ENCODE data around the gene FFAR3.
"Not testable (repeated sequence)": the region's sequence is repeated elsewhere in the genome, so short reads cannot be mapped to it uniquely, and the experiment has no call there.

FFAR3 gene

DNA sequence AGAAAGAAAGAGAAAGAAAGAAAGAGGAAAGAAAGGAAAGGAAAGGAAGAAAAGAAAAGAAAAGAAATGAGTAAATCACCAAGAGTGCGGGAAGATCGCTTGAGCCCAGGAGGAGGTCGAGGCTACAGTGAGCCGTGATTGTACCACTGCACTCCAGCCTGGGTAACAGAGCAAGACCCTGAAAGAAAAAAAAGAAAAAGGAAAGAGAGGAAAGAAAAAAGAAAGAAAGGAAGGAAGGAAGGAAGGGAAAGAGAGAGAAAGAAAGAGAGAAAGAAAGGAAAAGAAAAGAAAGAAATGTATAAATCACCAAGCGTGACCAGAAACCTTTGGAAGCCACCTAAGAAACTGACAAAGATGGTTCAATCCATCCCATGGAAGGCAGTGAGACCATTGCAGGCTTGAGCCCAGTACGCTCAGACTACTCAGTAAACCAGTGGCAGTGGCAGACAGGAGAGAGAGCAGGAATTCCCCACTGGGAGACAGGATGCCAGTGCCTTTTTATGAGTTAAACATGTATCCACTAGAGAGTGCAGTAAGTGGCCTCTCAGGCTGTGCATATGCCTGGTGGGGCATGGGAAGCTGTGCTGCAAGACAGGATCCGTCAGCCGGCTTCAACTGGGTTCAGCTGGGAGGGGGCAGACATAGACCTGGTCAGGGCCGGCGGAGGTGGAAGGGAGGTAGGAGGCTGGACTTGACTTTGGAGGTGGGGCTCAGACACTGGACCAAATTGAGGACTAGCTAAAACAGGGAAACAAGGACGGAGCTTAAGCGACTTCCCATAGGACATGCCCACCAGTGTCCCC lies 17.4 kb downstream of the FFAR3 start:
- DNase-seq (ENCODE audit: low read depth): no peak

DNA sequence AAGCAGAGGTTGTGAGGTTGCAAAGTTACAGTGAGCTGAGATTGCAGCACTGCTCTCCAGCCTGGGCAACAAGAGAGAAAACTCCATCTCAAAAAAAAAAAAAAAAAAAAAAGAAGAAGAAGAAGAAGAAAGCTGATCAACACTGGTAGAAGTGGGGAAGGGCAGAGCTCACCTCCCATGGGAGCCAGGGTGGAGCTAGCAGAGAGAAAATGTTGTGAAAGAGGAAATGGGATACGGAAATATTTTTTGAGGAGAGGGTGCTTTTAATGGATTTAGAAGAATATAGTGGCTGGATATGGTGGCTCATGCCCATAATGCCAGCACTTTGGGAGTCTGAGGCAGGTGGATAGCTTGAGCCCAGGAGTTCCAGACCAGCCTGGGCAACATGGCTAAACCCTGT lies 19.4 kb downstream of the FFAR3 start:
- no peak for DNase-seq (ENCODE audit: low read depth)

DNA sequence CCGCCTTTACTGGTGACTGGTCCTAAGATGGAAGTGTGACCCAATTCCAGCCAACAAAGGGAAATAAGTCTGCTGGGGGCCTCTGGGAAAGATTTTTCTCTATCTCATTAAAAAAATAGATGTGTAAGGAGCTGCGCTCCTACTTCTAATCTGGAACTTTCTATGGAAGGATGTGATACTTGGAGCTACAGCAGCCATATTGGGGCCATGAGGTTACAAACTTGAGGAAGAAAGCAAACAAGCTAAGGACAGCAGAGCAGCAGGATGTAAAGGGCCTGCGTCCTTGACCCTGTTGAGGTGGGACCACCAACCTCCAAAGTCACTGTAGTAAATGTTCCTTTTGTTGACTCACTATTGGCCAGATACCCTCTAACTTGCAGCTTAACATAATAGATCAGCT lies 20.1 kb downstream of the FFAR3 start:
- DNase-seq (ENCODE audit: low read depth): no peak

DNA sequence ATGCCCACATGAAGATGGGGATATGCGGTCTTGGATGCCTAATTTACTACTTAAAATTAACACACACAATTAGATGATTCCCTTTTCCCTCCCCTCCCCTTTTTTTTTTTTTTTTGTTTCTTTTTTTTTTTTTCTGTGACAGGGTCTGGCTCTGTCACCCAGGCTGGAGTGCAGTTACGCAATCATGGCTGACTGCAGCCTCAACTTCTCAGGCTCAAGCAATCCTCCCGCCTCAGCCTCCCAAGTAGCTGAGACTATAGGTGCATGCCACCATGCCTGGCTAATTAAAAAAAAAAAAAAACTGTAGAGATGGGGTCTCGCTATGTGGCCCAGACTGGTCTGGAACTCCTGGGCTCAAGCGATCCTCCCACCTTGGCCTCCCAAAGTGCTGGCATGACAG lies 21.3 kb downstream of the FFAR3 start:
- not testable (repeated sequence) for DNase-seq (ENCODE audit: low read depth)

DNA sequence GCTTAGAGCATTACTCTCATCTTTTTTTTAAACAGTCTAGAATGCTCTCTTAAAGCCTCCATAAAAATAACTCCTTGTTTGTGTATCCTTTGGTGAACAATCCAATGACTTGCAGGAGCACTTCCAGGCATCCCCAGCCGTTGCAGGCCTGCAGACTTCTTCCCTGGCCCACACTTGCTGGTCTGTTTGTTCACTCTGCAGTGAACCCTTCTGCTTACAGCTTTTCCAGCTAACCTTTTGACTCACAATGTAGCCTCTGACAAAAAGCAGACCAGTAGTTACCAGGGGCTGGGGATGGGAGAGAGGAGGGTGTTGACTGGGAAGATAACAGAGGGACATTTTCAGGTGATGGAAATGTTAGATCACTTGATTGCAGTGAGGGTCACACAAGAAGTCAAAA lies 21.7 kb downstream of the FFAR3 start:
- DNase-seq (ENCODE audit: low read depth): no peak

DNA sequence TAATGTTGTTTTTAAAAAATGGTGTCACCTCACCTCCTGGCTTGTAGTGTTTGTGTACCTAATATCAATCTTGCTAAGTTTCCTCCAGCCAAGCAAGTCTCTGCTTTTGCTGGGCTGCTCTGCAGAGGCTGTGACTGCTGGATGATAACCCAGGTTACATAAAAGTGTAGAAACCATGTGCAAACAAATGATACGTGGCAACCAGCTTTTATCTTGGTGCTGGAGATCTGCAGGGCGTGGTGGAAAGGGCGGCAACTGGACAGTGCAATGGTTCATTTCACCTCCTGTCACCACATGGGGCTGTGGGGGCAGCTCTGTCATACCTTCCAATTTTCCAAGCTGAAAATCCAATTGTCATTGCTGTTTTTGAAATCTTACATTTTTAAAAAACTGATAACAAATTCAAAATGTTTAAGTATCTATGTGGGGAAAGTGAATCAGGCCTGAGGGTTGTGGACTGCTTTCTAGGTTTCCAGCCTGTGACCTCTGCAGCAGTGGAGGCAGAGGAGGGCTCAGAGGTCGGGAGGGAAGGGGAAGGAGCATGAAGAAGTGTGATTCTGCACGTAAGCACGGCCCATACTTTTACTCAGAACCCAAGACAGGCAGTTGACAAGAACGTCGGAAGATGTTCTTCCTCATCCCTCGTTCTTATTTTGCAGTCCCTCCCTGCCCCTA lies 22.3 kb downstream of the FFAR3 start:
- no peak for DNase-seq (ENCODE audit: low read depth)

DNA sequence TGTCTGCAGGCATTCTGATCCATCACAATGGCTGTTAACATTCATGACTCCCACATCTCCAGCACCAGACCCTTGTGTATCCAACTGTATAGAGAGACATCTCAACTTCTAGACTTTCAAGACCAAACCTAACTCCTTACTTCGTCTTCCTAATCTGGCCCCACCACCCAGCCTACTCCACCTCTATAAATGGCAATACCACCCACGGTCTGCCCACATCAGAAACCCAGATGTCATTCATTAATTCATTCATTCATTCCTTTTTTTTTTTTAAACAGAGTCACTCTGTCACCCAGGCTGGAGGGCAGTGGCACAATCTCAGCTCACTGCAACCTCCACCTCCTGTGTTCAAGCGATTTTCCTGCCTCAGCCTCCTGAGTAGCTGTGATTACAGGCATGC lies 23.1 kb downstream of the FFAR3 start:
- no peak for DNase-seq (ENCODE audit: low read depth)

DNA sequence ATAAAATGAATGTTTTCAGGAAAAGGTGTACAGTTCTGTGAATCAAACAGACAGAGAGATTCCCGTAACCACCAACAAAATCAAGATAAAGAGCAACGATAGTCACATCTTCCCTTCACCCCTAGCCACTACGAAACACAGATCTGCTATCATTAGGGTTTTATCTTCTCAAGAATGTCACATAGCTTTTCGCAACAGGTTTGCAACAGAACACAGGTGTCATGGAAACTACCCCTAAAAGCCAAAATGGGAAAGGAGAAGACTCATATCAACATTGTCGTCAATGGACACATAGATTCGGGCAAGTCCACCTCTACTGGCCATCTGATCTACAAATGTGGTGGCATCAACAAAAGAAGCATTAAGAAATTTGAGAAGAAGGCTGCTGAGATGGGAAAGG lies 23.7 kb downstream of the FFAR3 start:
- no peak for DNase-seq (ENCODE audit: low read depth)

DNA sequence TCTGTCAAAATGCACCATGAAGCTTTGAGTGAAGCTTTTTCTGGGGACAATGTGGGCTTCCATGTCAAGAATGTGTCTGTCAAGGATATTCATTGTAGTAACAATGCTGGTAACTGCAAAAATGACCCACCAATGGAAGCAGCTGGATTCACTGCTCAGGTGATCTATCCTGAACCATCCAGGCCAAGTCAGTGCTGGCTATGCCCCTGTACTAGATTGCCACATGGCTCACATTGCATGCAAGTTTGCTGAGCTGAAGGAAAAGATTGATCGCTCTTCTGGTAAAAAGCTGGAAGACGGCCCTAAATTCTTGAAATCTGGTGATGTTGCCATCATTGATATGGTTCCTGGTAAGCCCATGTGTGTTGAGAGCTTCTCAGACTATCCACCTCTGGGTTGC lies 25.3 kb downstream of the FFAR3 start:
- no peak for DNase-seq (ENCODE audit: low read depth)

DNA sequence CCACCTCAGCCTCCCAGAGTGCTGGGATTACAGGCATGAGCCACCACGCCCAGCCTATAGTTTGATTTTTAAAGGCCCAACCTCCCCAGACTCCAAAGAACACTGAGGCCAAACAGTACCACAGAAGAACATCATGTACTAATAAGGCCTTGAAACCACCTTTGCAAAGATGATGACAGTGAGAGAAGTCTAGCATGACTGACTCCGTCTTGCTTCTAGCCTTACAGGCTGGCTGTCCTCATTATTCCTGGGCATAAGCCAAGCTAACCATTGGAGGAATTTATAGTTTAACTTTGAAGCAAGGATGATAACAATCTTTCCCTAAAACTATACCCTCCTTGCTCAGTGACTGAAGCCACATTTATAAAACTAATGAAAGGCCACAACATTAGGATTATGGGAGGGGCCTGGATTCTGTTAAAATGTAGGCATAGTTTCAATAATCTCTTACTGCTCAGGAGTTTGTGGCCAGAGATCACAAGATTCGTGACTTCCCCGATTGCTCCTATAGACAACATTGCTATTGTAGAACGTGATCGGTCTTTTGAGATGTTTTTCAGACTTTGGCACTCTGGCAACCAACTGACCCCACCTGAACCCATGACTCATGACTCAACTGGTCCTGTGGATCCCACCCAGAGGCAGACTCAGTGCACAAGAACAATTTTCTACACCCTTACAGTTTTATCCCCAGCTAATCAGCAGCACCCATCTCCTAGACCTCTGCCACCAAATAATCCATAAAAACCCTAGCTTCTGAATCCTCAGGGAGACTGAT lies 30.2 kb downstream of the FFAR3 start:
- no peak for DNase-seq (ENCODE audit: low read depth)

DNA sequence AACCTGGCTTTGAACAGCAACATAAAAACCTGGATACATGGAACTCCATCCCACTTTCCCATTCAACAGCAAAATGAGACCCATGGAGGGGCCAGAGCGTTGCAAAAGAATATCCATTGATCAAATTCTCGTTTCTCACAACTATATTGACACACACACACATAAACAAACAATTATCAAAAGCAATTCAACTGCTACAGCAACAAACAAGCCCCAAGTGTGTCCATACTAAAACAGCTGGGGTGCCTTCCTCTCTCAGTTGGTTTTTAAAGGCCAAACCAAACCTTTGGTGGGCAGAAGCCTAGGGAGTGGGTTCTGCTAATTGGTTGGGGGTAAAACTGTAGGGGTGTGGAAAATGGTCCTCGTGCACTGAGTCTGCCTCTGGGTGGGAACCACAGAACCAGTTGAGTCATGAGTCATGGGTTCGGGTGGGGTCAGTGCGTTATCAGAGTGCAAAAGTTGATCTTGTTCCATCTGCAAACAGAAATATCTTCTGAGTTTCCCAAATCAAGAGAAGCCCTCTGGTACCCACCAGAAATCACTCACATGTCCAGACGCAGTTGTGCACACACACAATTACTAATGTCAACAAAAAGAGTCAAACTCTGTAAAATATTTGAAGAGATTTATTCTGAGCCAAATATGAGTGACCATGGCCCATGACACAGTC lies 31.1 kb downstream of the FFAR3 start:
- no peak for DNase-seq (ENCODE audit: low read depth)

DNA sequence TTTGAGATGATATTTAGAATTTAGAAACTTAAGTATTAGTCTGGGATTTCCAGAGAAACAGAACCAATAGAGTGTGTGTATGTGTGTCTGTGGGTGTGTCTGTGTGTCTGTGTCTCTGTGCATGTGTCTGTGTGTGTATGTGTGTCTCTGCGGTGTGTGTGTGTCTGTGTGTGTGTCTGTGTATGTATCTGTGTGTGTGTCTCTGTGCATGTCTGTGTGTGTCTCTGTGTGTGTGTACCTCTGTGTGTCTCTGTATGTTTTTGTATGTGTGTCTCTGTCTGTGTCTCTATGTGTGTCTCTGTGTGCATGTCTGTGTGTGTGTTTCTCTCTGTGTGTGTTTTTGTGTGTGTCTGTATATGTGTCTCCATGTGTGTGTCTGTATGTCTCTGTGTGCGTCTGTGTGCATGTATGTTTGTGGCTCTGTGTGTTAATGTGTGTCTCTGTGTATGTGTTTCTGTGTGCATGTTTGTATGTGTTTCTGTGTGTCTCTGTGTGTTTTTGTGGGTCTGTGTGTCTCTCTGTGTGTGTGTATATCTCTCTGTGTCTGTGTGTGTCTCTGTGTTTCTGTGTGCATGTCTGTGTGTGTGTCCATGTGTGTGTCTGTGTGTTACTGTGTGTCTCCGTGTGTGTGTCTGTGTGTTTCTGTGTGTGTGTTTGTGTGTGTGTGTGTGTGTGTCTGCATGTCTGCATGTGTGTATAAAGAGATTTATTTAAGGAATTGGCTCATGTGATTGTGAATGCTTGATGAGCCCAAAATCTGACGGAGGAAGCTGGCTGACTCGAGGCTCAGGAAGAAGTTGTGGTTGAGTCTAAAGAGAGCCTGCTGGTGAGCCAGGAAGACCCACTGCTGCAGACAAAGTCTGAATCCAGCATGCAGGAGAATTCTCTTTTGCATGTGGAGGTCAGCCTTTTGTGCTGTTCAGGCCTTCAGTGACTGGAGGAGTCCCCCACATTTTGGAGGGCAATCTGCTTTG lies 34.8 kb downstream of the FFAR3 start:
- no peak for DNase-seq (ENCODE audit: low read depth)

DNA sequence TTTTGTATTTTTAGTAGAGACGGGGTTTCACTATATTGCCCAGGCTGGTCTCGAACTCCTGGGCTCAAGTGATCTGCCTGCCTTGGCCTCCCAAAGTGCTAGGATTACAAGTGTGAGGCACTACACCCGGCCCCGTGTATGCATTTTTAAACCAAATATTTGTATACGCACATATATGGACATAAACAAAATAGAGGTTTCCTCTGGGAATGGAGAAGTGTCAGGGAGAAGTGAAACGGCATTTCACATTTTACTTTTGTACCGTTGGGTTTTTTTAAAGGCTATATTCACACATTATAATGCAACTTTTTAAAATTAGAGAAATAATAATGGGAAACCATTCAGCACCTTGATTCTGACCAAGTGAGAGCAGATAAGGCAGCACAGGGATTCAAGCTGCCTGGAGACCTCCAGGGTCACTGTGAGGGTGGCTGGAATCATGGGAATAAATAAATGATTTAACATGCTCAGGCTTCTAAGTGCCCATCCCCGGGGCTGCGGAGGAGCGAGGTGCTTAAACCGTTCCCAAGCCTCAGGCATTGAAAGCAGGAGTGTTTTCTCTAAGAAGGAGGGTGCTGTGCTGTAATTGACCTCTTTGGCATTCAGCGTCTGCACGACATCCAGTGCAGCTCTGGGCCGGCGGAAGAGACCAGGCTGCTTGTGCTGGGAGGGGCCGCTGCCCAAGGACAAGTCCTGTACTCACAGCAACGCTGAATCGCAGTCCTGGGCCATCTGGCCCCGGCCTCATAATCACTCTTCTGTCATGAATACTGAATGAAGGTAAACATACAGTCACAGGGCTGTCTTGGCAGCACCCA lies 37.3 kb downstream of the FFAR3 start:
- no peak for DNase-seq (ENCODE audit: low read depth)

DNA sequence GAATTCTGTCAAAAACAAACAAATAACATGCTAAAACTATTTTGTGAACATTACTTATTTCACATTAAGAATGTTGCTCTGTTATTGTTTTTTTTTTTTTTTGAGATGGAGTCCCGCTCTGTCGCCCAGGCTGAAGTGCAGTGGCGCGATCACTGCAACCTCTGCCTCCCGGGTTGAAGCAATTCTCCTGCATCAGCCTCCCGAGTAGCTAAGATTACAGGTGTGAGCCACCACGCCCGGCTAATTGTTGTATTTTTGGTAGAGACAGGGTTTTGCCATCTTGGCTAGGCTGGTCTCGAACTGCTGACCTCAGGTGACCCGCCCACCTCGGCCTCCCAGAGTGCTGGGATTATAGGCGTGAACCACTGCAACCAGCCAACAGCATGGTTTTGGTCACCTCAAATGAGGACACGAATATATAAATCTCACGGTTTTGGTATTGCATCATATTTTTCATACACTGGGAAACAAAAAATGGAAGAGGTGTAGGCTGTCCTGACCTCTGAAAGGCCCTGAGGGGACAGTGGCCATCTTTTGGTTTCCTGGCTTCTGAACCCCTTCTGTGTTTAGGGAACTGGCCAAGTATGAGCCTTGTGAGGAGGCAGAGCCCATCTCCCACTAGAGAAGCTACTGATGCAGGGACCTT lies 38.1 kb downstream of the FFAR3 start:
- DNase-seq (ENCODE audit: low read depth): no peak

DNA sequence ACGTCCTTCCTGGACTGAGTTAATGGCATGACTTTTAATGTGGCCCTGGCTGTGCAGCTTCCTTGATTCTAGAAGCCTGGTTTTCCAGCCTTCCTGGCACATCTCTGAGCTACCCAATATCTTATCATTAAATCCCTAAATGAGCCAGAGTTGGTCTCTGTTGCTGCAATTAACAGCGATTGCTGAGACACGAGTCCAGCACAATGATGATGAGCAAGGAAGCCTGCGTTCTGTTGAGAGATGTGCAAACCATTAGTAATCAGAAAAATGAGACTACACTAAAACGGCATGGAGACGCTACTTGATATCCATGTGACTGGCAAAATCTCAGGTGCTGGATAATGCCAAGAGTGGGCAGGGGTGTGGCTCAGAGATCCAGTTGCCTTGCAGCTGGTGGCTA lies 38.8 kb downstream of the FFAR3 start:
- no peak for DNase-seq (ENCODE audit: low read depth)

DNA sequence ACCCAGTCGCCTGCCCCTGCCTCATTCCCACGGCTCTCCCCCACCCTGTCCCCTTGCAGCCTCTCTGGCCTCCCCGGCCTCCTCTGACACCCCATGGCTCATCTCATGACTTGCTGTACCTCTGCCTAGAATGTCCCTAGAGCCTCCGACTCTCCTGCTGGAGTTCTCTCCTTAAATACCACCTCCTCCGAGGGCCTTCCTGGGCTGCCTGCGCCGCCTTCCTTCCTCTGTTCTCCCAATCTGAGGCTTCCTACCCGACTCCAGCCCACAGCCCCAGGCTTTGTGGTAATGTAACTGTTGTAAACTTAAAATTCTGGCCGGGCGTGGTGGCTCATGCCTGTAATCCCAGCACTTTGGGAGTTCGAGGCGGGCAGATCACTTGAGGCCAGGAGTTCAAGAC lies 40.3 kb downstream of the FFAR3 start:
- no peak for DNase-seq (ENCODE audit: low read depth)

DNA sequence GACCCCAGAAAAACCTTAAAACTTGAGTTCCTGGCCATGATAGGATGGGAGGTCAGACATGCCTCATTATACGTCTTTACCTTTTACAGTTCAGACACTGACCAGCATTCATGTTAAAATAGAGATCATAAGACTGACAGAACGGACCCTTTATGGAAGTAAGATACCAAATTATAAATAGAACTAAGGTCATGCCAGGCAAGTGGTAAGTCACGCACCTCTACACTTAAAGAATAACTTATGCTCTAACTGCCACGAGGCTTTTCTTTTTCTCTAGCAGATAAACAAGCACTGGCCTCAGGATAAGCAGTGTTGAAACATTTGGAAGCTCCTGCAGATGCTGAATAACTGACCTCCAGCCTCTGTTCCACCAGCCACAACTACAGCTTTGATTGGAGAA lies 41.0 kb downstream of the FFAR3 start:
- no peak for DNase-seq (ENCODE audit: low read depth)

DNA sequence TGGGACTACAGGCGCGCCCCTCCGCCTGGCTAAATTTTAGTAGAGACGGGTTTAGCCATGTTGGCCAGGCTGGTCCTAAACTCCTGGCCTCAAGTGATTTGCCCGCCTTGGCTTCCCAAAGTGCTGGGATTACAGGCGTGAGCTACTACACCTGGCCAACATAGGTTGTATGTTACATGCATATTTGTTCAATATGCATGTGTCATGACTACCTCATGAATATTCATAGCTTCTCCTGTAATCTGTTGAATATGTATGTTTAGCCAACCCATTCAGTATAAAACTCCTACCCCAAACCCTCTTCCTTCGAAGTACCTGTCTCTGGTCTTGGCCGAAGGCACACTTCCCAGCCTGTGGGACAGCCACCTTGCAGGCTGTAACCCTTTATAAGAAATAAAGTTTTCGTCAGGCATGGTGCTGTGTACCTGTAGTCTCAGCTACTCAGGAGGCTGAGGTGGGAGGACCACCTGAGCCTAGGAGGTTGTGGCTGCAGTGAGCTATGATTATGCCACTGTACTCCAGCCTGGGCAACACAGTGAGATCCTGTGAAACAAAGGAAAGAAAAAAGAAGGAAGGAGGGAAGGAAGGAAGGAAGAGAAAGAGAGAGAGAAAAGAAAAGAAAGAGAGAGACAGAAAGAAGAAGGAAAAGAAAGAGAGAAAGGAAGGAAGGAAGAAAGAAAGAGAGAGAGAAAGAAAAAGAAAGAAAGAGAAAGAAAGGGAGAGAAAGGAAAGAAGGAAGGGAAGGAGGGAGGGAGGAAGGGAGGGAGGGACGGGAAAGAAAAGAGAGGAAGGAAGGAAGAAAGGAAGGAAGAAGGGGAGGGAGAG lies 41.9 kb downstream of the FFAR3 start:
- DNase-seq (ENCODE audit: low read depth): no peak

DNA sequence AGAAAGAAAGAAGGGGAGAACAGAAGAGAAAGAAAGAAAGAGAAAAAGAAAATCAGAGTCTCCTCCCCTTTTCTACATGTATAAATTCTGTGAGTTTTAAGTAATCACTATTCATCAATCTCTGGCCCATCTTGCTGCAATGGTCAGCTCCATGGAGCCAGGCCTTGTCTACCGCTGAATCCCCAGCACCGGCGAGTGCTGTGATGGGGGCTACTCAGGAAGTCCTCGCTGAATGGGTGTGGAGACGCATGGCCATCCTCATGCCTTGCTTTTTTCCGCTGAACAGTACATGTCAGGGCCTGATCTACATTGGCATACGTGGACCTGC lies 42.5 kb downstream of the FFAR3 start:
- no peak for DNase-seq (ENCODE audit: low read depth)

Measured in stimulated activated CD8-positive, alpha-beta memory T cell treated with anti-CD3 and anti-CD28 coated beads, Interleukin-15, amount 100 ng/mL, for 1 hour (primary cell).